ENCODE measurements around the gene NRP2.

NRP2 gene

DNA sequence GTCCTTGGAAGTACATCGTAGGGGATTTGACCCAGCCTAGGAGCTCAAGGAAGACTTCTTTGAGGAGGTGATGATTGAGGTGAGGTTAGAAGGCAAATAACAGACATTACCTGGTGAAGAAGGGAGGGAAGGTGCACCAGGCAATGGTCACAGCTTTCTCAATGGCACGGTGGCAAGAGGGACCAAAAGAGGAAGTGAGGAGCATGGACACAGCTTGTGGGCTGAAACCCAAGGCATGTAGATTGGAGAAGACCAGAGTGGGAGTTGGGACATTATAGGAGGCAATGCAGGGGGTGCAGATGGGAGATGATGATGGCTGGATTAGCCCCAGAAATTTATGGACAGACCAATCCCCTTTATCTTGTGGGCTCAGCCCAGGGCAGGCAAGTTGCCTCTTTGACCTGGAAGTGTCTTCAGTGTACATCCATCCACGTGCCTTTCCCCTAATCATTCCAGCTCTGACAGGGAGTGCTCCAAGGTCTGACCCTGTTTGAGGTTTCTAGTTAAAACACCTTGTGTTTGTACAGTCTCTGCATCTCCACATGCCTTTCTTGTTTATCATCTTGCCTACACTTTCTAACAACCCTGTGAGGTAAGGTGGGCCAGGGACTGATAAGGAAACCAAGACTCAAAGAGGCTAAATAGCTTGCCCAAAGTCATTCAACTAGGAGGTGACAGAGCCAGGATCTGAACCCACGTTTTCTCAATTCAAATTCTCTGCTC lies 59.1 kb downstream of the NRP2 start:
- no peak overlapping the region for H3K4me3 ChIP-seq (ENCODE audit: low read depth, low read length)
- TF ChIP-seq, protein P1, sequence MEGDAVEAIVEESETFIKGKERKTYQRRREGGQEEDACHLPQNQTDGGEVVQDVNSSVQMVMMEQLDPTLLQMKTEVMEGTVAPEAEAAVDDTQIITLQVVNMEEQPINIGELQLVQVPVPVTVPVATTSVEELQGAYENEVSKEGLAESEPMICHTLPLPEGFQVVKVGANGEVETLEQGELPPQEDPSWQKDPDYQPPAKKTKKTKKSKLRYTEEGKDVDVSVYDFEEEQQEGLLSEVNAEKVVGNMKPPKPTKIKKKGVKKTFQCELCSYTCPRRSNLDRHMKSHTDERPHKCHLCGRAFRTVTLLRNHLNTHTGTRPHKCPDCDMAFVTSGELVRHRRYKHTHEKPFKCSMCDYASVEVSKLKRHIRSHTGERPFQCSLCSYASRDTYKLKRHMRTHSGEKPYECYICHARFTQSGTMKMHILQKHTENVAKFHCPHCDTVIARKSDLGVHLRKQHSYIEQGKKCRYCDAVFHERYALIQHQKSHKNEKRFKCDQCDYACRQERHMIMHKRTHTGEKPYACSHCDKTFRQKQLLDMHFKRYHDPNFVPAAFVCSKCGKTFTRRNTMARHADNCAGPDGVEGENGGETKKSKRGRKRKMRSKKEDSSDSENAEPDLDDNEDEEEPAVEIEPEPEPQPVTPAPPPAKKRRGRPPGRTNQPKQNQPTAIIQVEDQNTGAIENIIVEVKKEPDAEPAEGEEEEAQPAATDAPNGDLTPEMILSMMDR (IDR thresholded peaks at IDR 0.05; ENCODE audit: borderline replicate concordance, insufficient read depth, low read depth, low read length): no peak

DNA sequence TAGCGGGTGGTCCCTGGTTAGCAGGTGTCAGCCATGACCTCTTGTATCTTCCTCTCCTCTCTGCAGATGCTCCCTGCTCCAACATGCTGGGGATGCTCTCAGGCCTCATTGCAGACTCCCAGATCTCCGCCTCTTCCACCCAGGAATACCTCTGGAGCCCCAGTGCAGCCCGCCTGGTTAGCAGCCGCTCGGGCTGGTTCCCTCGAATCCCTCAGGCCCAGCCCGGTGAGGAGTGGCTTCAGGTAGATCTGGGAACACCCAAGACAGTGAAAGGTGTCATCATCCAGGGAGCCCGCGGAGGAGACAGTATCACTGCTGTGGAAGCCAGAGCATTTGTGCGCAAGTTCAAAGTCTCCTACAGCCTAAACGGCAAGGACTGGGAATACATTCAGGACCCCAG lies 60.8 kb downstream of the NRP2 start:
- H3K4me3 ChIP-seq (ENCODE audit: low read depth, low read length): no peak overlapping the region
- TF ChIP-seq, protein P1 (IDR thresholded peaks at IDR 0.05; ENCODE audit: borderline replicate concordance, insufficient read depth, low read depth, low read length): no peak

DNA sequence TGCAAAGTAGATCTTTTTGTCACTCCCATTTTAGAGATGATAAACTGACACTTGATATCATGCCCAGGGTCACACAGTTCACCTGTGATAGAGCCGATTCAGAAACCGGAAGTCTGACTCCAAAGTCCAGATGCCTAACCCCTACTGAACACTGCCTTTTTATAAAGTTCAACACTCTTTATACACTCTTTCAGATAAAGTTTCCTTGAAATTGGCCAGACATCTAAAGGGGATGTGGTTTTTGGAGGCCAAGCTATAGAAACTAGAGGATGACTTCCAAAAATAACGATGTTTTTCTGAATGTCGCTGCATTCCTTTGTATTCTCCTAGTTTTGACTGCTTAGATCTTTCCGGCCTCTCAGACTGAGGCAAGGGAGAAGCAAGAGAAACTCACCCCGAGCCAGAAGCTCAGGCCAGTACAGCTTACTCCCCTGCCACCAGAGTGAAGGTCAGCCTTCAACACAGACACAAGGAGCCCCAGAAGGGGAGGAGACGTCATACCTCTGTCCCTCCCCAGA lies 61.8 kb downstream of the NRP2 start:
- TF ChIP-seq, protein P1 (IDR thresholded peaks at IDR 0.05; ENCODE audit: borderline replicate concordance, insufficient read depth, low read depth, low read length): no peak
- H3K4me3 ChIP-seq (ENCODE audit: low read depth, low read length): no peak overlapping the region

DNA sequence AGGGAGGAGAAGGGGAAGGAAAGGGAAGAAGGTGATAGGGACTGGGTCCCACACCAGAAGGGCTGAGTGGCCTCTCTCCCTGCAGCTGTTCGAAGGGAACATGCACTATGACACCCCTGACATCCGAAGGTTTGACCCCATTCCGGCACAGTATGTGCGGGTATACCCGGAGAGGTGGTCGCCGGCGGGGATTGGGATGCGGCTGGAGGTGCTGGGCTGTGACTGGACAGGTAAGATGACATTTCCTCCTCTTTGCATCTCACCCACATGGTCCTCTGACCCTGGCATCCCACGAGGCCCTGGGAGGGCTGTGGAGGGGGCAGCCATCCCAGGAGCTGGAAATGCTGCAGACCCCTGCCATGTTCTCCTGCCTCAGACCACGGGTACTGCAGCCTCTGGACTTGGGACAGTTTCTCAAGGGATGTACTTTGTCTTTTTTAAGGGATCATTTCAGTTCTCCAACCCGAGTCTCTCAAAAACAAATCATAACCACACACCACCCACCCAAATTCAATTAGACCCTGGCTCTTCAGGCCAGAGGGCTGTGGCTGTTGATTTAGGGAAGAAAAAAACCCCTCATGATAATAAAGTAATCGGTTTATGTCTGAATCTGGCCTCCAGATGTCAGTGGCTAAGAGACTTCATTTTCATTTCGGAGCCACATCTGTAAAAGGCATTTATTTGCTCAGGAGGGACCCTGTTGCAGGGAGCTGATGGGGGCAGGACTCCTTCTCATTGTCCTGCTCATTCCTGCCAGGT lies 63.5 kb downstream of the NRP2 start:
- TF ChIP-seq, protein P1 (IDR thresholded peaks at IDR 0.05; ENCODE audit: borderline replicate concordance, insufficient read depth, low read depth, low read length): no peak

DNA sequence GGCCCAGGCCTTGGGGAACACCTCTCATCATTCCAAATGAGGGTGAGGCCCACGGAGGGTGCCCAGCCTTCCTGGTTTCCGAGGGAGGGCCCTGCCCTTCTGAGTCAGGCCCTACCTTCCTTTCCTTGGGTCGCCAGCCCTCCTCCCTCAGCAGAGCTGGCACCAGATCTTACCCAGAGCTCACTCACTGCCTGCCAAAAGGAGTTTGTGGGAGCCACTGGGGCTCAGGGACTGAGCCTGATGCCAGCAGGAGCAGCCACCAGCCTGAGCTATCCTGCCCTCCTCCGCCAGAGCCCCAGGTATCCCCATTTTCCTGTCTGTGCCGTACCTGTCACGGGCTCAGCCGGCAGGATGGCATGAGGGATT lies 64.1 kb downstream of the NRP2 start:
- no peak overlapping the region for H3K4me3 ChIP-seq (ENCODE audit: low read depth, low read length)
- TF ChIP-seq, protein P1 (IDR thresholded peaks at IDR 0.05; ENCODE audit: borderline replicate concordance, insufficient read depth, low read depth, low read length): no peak

More for the DNA sequence above, 63.5 kb downstream of the NRP2 start:
- no peak overlapping the region for H3K4me3 ChIP-seq (ENCODE audit: low read depth, low read length)

DNA sequence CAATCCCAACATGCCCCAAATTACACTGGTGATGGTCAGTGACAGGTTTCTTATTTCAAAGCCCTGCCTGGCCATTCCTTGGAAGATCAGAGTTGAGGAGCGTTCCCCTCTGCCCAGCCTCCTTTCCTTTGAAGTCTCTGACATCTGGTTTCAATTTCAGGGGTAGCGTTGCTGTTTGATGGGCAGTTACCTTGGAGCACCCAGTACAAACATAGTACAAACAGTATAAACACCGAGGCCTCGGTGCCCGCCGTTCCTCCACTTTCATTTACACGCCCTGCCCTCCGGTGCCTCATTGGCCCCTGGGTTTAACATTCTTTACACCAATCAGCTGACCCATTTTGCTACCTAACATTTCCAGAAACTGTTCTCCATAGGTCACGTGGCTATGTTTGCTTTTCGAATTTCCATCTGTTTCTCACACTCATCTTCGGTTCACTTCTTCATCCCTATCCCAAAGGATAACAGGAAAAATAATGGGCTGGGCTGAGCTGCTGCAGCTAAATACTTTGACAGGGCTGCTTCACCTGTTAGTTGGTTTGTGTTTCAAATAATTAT lies 65.6 kb downstream of the NRP2 start:
- no peak overlapping the region for H3K4me3 ChIP-seq (ENCODE audit: low read depth, low read length)
- TF ChIP-seq, protein P1 (IDR thresholded peaks at IDR 0.05; ENCODE audit: borderline replicate concordance, insufficient read depth, low read depth, low read length): no peak
